BE2C (cell line): Measurements from ENCODE around the gene COL6A2.

ENCODE experiments used
- DNase-seq: peaks from one replicate; pipeline ENCODE4 v3.0.0-alpha.2; 2020
- H3K27me3 ChIP-seq: fragments of 250-450 bp; sonication (Bioruptor Pico); 2 replicates; pipeline ENCODE4 v1.5.1; 2020; ENCODE audit warnings: mild to moderate bottlenecking
- H3K36me3 ChIP-seq: fragments of 250-450 bp; sonication (Bioruptor Pico); 2 replicates; pipeline ENCODE4 v1.5.1; 2020; ENCODE audit warnings: mild to moderate bottlenecking
- H3K4me1 ChIP-seq: fragments of 250-450 bp; sonication (Bioruptor Pico); 2 replicates; pipeline ENCODE4 v1.5.1; 2020
- H3K4me3 ChIP-seq: 2 replicates; pipeline ENCODE4 v1.5.1; 2011; ENCODE audit warnings: low read depth, low read length
- H3K9me3 ChIP-seq: fragments of 250-450 bp; sonication (Bioruptor Pico); 2 replicates; pipeline ENCODE4 v1.5.1; 2020
- TF ChIP-seq, protein P1 (sequence below): IDR thresholded peaks from 2 replicates; pipeline ENCODE4 v1.5.1; 2012; ENCODE audit warnings: mild to moderate bottlenecking, low read depth, low read length

The COL6A2 gene

DNA sequence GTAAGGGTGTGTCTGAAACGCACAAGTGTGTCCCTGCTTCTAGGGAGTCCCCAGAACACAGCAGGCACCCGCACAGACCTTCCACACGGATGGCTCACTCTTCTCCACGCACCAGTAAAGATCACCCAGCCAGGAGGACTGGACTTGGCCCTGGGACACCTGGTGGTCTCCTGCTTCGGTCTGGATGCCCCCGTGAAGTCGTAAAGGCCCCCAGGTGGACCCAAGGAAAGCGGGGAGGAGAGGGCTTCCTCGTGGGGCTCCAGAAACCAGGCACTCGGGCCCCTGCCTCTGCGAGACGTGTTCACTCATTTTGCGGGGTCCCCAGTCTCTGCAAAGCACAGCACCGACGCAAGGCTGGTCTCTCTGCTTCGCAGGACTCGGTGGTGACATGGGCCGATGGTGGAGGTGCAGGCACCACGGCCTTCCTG is 20.2 kb upstream of the COL6A2 start:
- no peak overlapping the region for H3K4me3 ChIP-seq
- H3K4me1 ChIP-seq = peaks cover 21% of the 10 kb centered on the region
- H3K27me3 ChIP-seq = no peaks in the 10 kb centered on the region
- H3K36me3 ChIP-seq = no peaks in the 10 kb centered on the region
- 0 out of 2 replicates have a peak, but pooled peaks cover 3% of the 10 kb centered on the region for H3K9me3 ChIP-seq
- TF ChIP-seq, protein P1, sequence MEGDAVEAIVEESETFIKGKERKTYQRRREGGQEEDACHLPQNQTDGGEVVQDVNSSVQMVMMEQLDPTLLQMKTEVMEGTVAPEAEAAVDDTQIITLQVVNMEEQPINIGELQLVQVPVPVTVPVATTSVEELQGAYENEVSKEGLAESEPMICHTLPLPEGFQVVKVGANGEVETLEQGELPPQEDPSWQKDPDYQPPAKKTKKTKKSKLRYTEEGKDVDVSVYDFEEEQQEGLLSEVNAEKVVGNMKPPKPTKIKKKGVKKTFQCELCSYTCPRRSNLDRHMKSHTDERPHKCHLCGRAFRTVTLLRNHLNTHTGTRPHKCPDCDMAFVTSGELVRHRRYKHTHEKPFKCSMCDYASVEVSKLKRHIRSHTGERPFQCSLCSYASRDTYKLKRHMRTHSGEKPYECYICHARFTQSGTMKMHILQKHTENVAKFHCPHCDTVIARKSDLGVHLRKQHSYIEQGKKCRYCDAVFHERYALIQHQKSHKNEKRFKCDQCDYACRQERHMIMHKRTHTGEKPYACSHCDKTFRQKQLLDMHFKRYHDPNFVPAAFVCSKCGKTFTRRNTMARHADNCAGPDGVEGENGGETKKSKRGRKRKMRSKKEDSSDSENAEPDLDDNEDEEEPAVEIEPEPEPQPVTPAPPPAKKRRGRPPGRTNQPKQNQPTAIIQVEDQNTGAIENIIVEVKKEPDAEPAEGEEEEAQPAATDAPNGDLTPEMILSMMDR = no peak
- no peak for DNase-seq

DNA sequence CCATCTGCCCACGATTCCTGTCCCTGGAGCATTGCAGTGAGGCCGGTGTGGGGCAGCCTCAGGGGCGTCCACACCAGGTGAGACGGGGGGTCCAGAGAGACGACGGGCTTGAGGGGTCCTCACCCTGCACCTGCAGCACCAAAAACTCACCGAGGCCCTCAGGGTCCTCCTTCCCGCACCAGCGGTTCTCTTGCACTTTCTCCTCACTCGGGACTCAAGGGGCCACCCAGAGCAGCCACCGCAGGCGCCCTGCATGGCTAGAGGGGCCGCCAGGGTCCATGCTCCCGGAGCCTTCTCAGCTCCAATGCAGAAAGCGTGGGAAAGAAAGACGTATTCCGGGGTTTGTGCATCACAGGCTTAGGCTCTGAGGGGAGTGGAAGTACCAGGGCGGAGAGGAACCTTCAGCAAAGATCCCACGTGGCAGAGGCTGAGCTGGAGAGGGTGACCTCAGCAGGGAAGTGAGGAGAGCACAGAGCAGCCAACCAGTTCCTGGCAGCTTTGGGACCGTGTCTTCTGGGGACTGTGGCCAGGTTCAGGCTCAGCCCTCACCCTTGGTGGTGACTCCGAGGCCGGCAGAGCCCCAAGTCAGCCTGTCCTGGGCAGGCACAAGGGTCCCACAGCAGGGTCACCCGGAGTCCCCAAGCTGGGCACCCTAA is 19.5 kb upstream of the COL6A2 start:
- H3K4me3 ChIP-seq = no peak overlapping the region
- H3K9me3 ChIP-seq = 0 out of 2 replicates have a peak, but pooled peaks cover 3% of the 10 kb centered on the region
- DNase-seq = no peak
- H3K36me3 ChIP-seq = no peaks in the 10 kb centered on the region
- TF ChIP-seq, protein P1 = no peak
- no peaks in the 10 kb centered on the region for H3K27me3 ChIP-seq
- peaks cover 21% of the 10 kb centered on the region for H3K4me1 ChIP-seq

DNA sequence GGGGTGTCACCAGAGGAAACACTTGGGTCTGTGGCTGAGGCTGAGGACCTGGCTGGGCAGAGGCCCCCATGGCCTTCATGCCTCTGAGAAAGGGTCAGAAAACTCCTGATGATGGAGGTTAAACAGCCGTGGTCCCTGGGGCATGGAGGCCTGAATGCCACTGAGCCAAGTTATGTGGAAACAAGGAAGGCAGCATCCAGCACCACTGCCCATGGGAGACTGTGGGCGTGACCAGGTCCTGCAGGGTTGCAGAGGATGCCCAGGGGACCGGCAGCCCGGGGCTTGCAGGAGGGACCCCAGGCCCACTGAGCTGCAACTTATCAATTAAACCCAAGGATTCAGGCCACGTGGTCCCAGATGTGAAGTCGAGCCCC is 18.9 kb upstream of the COL6A2 start:
- DNase-seq = no peak
- TF ChIP-seq, protein P1 = no peak
- 0 out of 2 replicates have a peak, but pooled peaks cover 3% of the 10 kb centered on the region for H3K9me3 ChIP-seq
- peaks cover 21% of the 10 kb centered on the region for H3K4me1 ChIP-seq
- no peaks in the 10 kb centered on the region for H3K36me3 ChIP-seq
- H3K4me3 ChIP-seq = no peak overlapping the region
- no peaks in the 10 kb centered on the region for H3K27me3 ChIP-seq

GRCh38 chr21:46079352-46080170 is 18.4 kb upstream of the COL6A2 start:
- no peaks in the 10 kb centered on the region for H3K36me3 ChIP-seq
- TF ChIP-seq, protein P1 = no peak
- 0 out of 2 replicates have a peak, but pooled peaks cover 3% of the 10 kb centered on the region for H3K9me3 ChIP-seq
- H3K27me3 ChIP-seq = no peaks in the 10 kb centered on the region
- H3K4me3 ChIP-seq = no peak overlapping the region
- H3K4me1 ChIP-seq = peaks cover 21% of the 10 kb centered on the region
- DNase-seq = peak; percentile 75

- Histone ChIP-seq H3K27me3 (no peaks in the 10 kb centered on the region), H3K4me1 (peaks cover 21% of the 10 kb centered on the region), H3K9me3 (0 out of 2 replicates have a peak, but pooled peaks cover 3% of the 10 kb centered on the region), H3K36me3 (no peaks in the 10 kb centered on the region), H3K4me3 (no peak overlapping the region)
- peak; percentile 77 for DNase-seq
- TF ChIP-seq, protein P1 = no peak
Measured at GRCh38 chr21:46080171-46081021, 17.5 kb upstream of the COL6A2 start.
